Measurements from ENCODE around the gene SEMA5A.

SEMA5A gene

DNA sequence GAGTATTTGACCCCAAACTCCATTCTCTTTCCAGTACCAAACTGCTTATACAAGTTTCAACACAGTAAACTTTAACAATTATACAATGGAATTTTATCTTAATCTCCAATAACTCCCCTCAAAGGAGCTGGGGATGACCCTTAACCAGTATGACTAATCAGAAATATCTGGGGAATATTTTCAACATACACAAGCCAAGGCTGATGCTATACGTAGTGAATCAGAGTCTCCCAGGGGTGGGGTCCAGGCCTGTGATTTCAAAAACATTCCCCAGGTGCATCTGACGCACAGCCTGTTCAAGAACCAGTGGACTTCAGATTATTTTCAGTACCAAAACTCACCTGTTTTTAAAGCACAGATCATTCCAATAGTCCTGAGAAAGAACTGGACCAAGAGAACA is 11.8 kb upstream of the SEMA5A start:
- TF ChIP-seq TAF1 (IDR thresholded peaks at IDR 0.05; ENCODE audit: borderline replicate concordance, insufficient read depth, low read length), result no peak
- TF ChIP-seq FOXP2 (optimal IDR thresholded peaks at IDR 0.05; ENCODE audit: borderline replicate concordance, extremely low read depth, extremely low read length, insufficient read depth), result no peak
- no peak for TF ChIP-seq REST (IDR thresholded peaks at IDR 0.05; ENCODE audit: insufficient read depth in 1 of 2, low read depth in 2 of 2, low read length in 2 of 2)
- TF ChIP-seq POLR2AphosphoS5 (IDR thresholded peaks at IDR 0.05; ENCODE audit: low read depth, low read length), result no peak
- no peak for TF ChIP-seq SIN3A (IDR thresholded peaks at IDR 0.05; ENCODE audit: borderline replicate concordance, insufficient read depth, low read length)

DNA sequence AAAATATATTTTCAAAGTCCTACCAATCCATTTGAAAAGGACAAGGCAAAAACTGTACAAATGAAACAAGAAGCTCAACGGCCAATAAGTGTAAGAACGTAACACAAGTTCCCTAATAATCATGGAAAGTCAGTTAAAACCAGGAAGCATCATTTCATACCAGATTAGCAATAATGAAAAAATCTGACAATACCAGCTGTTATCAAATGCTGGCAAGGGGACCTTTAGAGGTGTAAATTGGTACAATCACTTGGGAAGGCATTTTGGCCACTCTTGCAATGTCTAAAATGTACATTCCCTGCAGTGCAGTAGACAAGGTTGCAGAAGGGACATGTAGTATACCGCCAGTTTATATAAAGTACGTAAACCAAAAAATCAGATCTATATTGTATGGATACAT is 10.1 kb upstream of the SEMA5A start:
- no peak for TF ChIP-seq FOXP2 (optimal IDR thresholded peaks at IDR 0.05; ENCODE audit: borderline replicate concordance, extremely low read depth, extremely low read length, insufficient read depth)
- no peak for TF ChIP-seq REST (IDR thresholded peaks at IDR 0.05; ENCODE audit: insufficient read depth in 1 of 2, low read depth in 2 of 2, low read length in 2 of 2)
- TF ChIP-seq POLR2AphosphoS5 (IDR thresholded peaks at IDR 0.05; ENCODE audit: low read depth, low read length), result no peak
- TF ChIP-seq SIN3A (IDR thresholded peaks at IDR 0.05; ENCODE audit: borderline replicate concordance, insufficient read depth, low read length), result no peak
- no peak for TF ChIP-seq TAF1 (IDR thresholded peaks at IDR 0.05; ENCODE audit: borderline replicate concordance, insufficient read depth, low read length)

DNA sequence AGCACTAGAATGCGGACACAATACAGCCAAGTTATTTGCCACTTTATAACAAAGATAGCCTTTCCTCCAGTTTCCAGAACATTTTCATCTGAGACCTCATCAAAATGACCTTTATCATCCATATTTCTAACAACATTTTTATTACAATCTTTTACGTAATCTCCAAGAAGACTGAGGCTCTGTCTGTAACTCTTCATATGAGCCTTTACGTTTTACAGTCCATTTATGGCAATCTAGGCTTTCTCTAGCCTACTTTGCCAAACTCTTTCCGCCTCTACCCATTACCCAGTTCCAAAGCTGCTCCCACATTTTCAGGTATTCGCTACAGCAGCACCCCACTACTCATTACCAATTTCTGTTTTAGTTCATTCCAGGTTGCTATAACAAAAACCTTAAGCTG is 8.2 kb upstream of the SEMA5A start:
- TF ChIP-seq FOXP2 (optimal IDR thresholded peaks at IDR 0.05; ENCODE audit: borderline replicate concordance, extremely low read depth, extremely low read length, insufficient read depth), result no peak
- TF ChIP-seq TAF1 (IDR thresholded peaks at IDR 0.05; ENCODE audit: borderline replicate concordance, insufficient read depth, low read length), result no peak
- no peak for TF ChIP-seq SIN3A (IDR thresholded peaks at IDR 0.05; ENCODE audit: borderline replicate concordance, insufficient read depth, low read length)
- TF ChIP-seq REST (IDR thresholded peaks at IDR 0.05; ENCODE audit: insufficient read depth in 1 of 2, low read depth in 2 of 2, low read length in 2 of 2), result no peak
- TF ChIP-seq POLR2AphosphoS5 (IDR thresholded peaks at IDR 0.05; ENCODE audit: low read depth, low read length), result no peak

GRCh38 chr5:9553561-9553960 is 7.7 kb upstream of the SEMA5A start:
- no peak for TF ChIP-seq SIN3A (IDR thresholded peaks at IDR 0.05; ENCODE audit: borderline replicate concordance, insufficient read depth, low read length)
- TF ChIP-seq FOXP2 (optimal IDR thresholded peaks at IDR 0.05; ENCODE audit: borderline replicate concordance, extremely low read depth, extremely low read length, insufficient read depth), result no peak
- no peak for TF ChIP-seq REST (IDR thresholded peaks at IDR 0.05; ENCODE audit: insufficient read depth in 1 of 2, low read depth in 2 of 2, low read length in 2 of 2)
- TF ChIP-seq TAF1 (IDR thresholded peaks at IDR 0.05; ENCODE audit: borderline replicate concordance, insufficient read depth, low read length), result no peak
- no peak for TF ChIP-seq POLR2AphosphoS5 (IDR thresholded peaks at IDR 0.05; ENCODE audit: low read depth, low read length)
